ENCODE results near the gene VSX2.
A peak's percentile ranks its signal among the peaks of the same experiment; 100 is the strongest.

VSX2 gene

GRCh38 chr14:74238974-74239847, at the start of gene VSX2:
VSX2 (plus strand) TSS chr14:74239449; CDS start chr14:74239562, 113 bp downstream.
- DNase-seq: no peak

GRCh38 chr14:74190927-74191575, 48.2 kb upstream of the VSX2 start:
- no peak for DNase-seq

GRCh38 chr14:74194506-74195274, 44.6 kb upstream of the VSX2 start:
- DNase-seq: no peak

GRCh38 chr14:74195623-74196022, 43.6 kb upstream of the VSX2 start:
- DNase-seq: peak; percentile 30

GRCh38 chr14:74198441-74199234, 40.6 kb upstream of the VSX2 start:
- no peak for DNase-seq

GRCh38 chr14:74202113-74202512, 37.1 kb upstream of the VSX2 start:
- no peak for DNase-seq

GRCh38 chr14:74203639-74204038, 35.6 kb upstream of the VSX2 start:
- no peak for DNase-seq

DNA sequence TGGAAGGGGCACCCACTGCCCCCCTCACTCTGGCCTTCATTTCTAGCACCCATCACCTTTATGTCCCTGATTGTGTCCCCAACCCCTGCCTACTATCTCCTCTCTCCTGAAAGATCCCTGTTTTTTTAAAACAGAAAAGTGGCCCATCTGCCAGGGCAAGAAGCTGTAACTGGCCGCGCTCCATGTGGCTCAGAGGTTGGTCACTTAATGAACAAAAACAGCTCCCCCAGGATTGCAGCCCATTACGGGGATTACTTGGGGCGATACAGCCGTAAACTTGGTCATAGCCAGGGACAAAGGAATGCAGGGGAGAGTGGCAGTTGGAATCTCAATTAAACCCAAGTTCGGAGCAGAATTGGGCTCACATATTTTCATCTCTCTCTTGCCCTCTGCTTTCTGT, 34.8 kb upstream of the VSX2 start:
- no peak for DNase-seq

GRCh38 chr14:74205882-74206281, 33.4 kb upstream of the VSX2 start:
- no peak for DNase-seq

- DNase-seq: peak; percentile 5
These were observed 31.3 kb upstream of the VSX2 start for GRCh38 chr14:74207943-74208342.

DNA sequence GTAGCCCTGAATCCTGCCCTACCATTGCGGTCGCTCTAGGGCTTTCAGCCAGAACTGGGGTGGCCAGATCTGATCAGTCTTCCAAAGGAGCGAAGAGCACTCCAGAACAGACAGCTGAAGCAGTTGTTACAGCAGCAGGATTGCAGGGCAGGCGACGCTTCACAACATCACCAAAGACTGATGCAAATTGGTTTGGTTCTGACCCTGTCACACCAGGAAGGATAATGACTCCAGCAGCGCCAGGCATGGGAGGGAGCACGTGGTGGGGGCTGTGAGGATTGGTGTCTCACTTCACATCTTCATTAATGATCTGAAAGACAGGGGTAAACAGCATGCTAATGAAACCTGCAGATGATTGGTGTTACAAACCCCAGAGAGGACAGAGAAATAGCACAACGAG, 30.6 kb upstream of the VSX2 start:
- no peak for DNase-seq

GRCh38 chr14:74211945-74212580, 27.2 kb upstream of the VSX2 start:
- DNase-seq: no peak

DNA sequence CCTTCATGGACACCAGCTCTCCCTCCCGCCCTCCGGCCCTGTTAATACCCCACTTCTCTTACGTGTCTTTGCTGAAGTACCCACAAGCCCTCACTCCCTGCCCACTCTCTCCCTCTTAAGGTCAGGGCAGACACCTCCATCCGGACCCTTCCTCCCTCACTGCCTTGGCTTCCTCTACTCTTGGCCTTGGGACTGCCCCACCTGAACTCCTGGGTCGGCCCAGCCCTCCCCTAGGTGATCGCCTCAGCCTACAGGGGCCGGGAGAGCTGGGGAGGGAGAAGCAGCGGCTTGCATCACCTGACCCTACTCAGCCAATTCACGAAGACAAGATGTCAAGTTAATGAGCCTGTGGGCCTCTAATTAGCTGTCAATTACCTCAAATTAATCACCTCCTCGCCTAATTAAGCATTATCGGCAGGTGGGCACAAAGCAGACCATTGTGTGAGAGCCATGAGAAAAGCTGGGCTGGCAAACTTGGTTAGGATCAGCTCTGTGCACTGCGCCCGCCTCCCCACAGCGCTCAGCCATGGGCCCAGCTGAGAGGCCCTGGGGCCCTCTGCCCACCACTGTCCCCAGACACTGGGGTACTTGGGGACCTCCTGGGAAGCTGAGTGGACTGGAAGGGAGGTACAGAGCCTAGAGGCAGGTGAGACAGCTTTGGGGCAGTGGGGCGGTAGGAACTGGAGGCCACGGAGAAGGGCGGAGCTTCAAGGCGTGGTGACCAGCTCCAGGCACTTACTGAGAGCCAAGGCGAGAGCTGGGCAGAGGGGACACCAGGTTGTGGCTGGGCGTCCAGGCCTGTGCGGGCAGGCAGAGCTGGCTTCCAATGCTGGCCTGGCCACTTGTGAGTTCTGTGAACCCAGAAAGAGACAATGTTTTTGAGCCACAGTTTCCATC, 25.1 kb upstream of the VSX2 start:
- no peak for DNase-seq

DNA sequence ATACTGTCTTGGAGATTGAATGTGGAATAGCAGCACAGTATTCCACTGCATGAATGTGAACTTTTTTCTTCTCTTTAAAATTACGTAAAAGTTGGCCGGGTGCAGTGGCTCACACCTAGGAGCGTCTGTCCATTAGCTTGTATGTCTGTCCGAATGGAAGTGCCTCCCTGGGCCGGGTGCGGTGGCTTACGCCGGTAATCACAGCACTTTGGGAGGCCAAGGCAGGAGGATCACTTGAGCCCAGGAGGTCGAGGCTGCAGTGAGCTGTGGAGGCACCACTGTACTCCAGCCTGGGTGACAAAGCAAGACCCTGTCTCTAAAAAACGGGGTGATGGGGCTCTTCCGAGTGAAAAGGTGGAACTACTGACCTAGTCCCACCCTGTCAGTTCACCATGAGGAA, 22.6 kb upstream of the VSX2 start:
- no peak for DNase-seq

DNA sequence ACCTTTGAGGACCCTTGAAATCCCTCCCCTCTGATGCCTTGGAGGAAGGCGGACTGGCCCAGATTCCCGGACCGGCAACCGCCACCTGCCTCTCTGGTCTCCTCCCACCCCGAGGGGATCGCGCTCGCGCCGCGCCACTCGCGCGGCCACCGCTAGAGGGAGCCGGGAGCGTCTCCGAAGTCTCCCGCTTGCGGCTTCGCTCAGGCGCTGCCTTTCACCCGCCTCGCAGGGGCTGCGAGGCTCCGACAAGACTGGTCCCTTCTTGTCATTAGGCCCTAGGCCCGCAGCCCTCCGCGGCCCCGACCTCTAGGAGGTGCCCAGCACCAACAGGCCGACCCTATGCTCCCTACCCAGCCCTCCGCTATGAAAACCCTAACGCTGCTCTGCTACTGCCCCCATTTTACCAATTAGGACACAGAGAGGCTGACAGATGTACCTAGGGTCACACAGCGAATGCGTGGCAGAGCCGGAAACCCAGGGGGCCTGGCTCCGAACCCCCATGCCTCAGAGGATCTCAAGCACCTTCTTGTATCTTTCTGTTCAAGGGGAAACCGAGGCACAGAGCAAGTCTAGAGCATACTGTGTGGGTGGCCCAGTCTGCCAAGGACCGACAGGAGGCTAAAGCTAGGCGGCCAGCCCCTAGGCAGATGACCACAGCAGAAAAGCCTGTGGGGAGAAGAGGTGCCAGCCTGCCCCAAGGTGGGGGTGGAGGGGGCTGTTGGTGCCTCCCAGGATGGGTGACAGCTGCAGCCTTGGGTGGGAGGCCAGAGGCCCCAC, 21.4 kb upstream of the VSX2 start:
- peak; percentile 62 for DNase-seq

DNA sequence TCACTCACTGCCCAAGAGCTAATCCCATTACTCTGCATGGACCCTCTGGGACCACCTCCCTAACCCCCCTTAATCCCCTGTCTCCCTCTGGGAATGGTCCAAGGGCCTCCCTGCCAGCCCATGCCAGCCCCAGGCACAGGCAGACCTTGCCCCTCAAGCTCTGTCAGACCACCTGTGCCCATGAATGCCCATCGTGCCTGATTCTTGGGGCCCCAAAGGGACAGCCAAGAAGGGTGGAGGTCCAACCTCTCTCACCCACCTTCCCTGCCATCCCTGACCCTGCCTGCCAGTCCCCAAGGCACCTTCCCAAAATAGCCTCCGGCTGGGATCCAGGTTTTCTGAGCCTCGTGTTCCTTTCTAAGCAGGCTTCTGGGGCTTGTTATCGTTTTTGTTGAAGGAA, 20.8 kb upstream of the VSX2 start:
- DNase-seq: no peak

DNA sequence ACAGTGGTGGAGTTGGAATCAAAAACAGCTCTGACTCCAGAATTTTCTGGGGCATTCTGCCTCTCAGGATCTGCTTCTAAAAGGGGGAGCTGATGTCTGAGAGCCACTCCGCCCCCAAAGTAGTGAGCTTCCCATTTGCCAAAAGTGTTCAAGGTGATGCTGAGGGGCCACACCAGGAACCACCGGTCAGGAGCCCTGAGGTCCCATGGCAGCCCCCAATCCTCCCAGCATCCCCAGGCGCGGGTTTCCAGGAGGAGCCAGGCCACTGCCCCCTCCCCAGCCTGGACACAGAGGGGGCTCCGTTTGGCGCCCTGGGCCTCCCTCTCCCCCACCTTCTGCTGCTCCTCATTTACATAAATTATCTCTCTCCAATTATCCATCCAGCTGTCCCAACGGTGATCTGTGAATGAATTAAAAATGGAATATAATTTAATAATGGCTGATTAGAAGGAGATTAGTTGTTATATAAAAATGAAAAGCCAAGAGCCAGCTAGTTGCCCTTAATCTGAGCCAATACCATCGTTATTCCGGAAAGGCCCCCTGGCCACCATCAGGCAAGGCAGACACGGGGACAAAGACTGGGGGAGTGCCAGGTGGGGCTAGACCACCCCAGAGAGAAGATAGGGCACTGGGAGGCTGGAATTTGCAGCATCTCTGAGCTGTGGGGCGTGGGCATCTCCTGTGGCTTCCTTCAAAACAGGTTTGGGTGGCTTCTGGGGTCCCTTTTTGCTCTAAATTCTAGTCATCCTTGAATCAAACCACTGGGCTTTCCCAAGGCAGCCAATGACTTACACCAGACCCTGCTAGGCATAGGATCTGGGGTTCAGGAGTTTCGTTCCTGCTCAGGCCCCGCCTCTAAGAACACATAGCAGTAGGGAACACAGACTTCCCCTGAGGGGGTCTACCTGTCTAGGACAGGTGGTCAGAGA, 19.7 kb upstream of the VSX2 start:
- DNase-seq: no peak

GRCh38 chr14:74220991-74221390, 18.3 kb upstream of the VSX2 start:
- DNase-seq: no peak

GRCh38 chr14:74221741-74222140, 17.5 kb upstream of the VSX2 start:
- no peak for DNase-seq

Data from NCI-H2171 treated with DMSO at 0.1 percent for 48 hours (cell line).